ENCODE data around the gene CRABP1.

GRCh38 chr15:78291052-78291451 lies 49.1 kb upstream of the CRABP1 start:
- no peak for TF ChIP-seq CTCF (IDR thresholded peaks at IDR 0.05)
- TF ChIP-seq POLR2AphosphoS5 (IDR thresholded peaks at IDR 0.05), result no peak

Data from gastroesophageal sphincter (tissue), 3 donors.